Measurements from ENCODE around the gene ZNF512. TPM values are rescaled to one million over a fixed set of nuclear protein-coding genes. Genes with fewer than 3 reads are reported as not detected.
"Not testable (repeated sequence)": the region's sequence is repeated elsewhere in the genome, so short reads cannot be mapped to it uniquely, and the experiment has no call there.

Gene ZNF512
- total RNA-seq, 4 donors from 2014 or later = 8.1 to 23.5 (median 20.6) TPM

- no peaks in the 10 kb centered on the region for H3K36me3 ChIP-seq
- H3K27me3 ChIP-seq = no peaks in the 10 kb centered on the region
- no peak for TF ChIP-seq EP300 (IDR thresholded peaks at IDR 0.05)
- TF ChIP-seq POLR2A (IDR thresholded peaks at IDR 0.05) = no peak
- no peak for TF ChIP-seq POLR2AphosphoS5 (IDR thresholded peaks at IDR 0.05)
- no peak for TF ChIP-seq CTCF (IDR thresholded peaks at IDR 0.05)
- H3K4me1 ChIP-seq = no peaks in the 10 kb centered on the region
- no peak overlapping the region for H3K4me3 ChIP-seq
- no peak for DNase-seq (ENCODE audit: low spot score in 2 of 2)
- 82% methylated on average over 5 of the region's 5 CpGs for WGBS
- H3K27ac ChIP-seq = no peak overlapping the region
- no peaks in the 10 kb centered on the region for H3K9me3 ChIP-seq
Observed at GRCh38 chr2:27545348-27546141, 37.3 kb upstream of the ZNF512 start.

- 71% methylated on average over 1 of the region's 1 CpG for WGBS
- H3K4me1 ChIP-seq = no peaks in the 10 kb centered on the region
- TF ChIP-seq EP300 (IDR thresholded peaks at IDR 0.05) (no peak), POLR2AphosphoS5 (IDR thresholded peaks at IDR 0.05) (no peak), CTCF (IDR thresholded peaks at IDR 0.05) (no peak), POLR2A (IDR thresholded peaks at IDR 0.05) (no peak)
- H3K36me3 ChIP-seq = no peaks in the 10 kb centered on the region
- DNase-seq (ENCODE audit: low spot score in 2 of 2) = no peak
- H3K27ac ChIP-seq = no peak overlapping the region
- H3K4me3 ChIP-seq = no peak overlapping the region
- no peaks in the 10 kb centered on the region for H3K9me3 ChIP-seq
- H3K27me3 ChIP-seq = peaks cover 8% of the 10 kb centered on the region
Observed at GRCh38 chr2:27549303-27549702, 33.5 kb upstream of the ZNF512 start.

GRCh38 chr2:27551514-27551913, 31.3 kb upstream of the ZNF512 start:
- Histone ChIP-seq H3K4me1 (no peaks in the 10 kb centered on the region), H3K27ac (no peak overlapping the region), H3K36me3 (no peaks in the 10 kb centered on the region), H3K27me3 (peaks cover 8% of the 10 kb centered on the region), H3K9me3 (no peaks in the 10 kb centered on the region), H3K4me3 (no peak overlapping the region)
- no peak for TF ChIP-seq POLR2AphosphoS5 (IDR thresholded peaks at IDR 0.05)
- TF ChIP-seq EP300 (IDR thresholded peaks at IDR 0.05) = no peak
- no peak for TF ChIP-seq CTCF (IDR thresholded peaks at IDR 0.05)
- TF ChIP-seq POLR2A (IDR thresholded peaks at IDR 0.05) = no peak
- WGBS = 91% methylated on average over 1 of the region's 1 CpG
- no peak for DNase-seq (ENCODE audit: low spot score in 2 of 2)

- WGBS = 66% methylated on average over 2 of the region's 2 CpGs
- H3K4me1 ChIP-seq = no peaks in the 10 kb centered on the region
- H3K27me3 ChIP-seq = peaks cover 8% of the 10 kb centered on the region
- DNase-seq (ENCODE audit: low spot score in 2 of 2) = no peak
- H3K36me3 ChIP-seq = no peaks in the 10 kb centered on the region
- no peaks in the 10 kb centered on the region for H3K9me3 ChIP-seq
- no peak overlapping the region for H3K4me3 ChIP-seq
- TF ChIP-seq CTCF (IDR thresholded peaks at IDR 0.05) (no peak), EP300 (IDR thresholded peaks at IDR 0.05) (no peak), POLR2AphosphoS5 (IDR thresholded peaks at IDR 0.05) (no peak), POLR2A (IDR thresholded peaks at IDR 0.05) (no peak)
- H3K27ac ChIP-seq = no peak overlapping the region
Observed at GRCh38 chr2:27552941-27553340, 29.9 kb upstream of the ZNF512 start.

- H3K27ac ChIP-seq; DNase-seq (ENCODE audit: low spot score in 2 of 2); H3K36me3 ChIP-seq; H3K9me3 ChIP-seq; H3K4me3 ChIP-seq; H3K27me3 ChIP-seq; H3K4me1 ChIP-seq: not testable (repeated sequence)
- WGBS = 89% methylated on average over 3 of the region's 3 CpGs
Observed at GRCh38 chr2:27554451-27554850, 28.4 kb upstream of the ZNF512 start.

Measured in suprapubic skin (tissue), 4 donors.